ENCODE measurements around the gene VAMP7.
"Not testable (repeated sequence)": the region's sequence is repeated elsewhere in the genome, so short reads cannot be mapped to it uniquely, and the experiment has no call there.

VAMP7 gene, protein sequence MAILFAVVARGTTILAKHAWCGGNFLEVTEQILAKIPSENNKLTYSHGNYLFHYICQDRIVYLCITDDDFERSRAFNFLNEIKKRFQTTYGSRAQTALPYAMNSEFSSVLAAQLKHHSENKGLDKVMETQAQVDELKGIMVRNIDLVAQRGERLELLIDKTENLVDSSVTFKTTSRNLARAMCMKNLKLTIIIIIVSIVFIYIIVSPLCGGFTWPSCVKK

DNA sequence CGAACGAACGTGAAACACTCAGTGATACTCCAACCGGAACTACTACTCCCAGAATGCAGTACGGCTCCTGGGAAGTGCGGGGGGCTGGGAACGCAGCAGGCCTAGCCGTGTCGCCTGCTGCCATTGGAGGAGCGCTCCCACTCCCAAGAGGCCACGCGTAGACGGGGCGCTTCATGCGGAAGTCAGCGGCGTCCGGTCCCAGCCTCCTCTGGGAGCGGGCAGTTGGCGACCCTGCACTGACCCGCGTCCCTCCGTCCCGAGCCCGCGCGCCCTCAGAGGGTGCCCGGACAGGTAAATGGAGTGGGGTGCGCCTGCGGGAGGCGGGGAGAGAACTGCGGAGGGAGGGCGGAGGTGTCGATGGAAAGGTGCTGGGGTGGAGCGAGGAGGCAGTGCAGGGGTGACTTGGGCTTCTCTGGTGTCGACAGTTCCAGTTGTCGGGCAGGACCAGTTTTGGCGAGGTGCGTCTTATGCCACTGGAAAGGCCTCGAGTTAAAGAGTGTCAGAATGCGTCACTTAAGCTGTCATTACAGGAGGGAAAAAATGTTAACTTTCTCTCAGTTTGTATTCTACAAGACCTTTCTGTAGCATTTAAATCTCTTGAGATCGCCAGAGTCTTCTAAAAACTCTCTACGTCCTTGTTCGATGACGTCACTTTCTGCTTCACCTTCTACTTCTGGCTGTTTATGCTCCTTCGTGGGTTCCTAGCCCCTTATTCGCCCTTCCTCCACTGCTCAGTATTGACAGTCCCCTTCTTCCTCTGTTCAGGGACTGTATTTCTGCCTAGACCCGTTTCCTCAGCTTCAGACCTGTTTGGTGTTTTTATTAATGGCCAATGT lies at the start of gene VAMP7:
Gene VAMP7 (plus strand): TSS at position 188 of the 836 bp plus-strand sequence. CDS start 8,122 bp downstream, outside the sequence.
- DNase-seq: peak; percentile 60

DNA sequence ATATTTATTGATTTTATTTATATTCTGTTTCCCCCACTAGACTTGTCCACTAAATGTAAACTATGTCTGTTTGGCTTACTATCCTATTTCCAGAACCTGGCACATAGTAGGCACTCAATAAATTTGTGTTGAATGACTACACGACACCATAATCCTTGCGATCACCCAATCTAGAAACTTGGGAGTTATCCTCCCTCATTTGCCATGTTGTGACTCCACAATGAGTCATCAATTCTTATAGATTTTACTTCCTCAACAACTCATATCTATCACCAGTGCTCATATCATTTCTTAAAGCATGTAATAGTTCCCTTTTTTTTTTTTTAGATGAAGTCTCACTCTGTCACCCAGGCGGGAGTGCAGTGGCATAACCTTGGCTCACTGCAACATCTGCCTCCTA lies 39.9 kb upstream of the VAMP7 start:
- no peak for DNase-seq

DNA sequence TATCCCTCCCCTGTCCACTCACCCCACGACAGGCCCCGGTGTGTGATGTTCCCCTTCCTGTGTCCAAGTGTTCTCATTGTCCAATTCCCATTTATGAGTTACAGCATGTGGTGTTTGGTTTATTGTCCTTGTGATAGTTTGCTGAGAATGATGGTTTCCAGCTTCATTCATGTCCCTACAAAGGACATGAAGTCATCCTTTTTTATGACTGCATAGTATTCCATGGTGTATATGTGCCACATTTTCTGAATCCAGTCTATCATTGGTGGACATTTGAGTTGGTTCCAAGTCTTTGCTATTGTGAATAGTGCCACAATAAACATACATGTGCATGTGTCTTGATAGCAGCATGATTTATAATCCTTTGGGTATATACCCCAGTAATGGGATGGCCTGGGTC lies 29.4 kb upstream of the VAMP7 start:
- DNase-seq: not testable (repeated sequence)

DNA sequence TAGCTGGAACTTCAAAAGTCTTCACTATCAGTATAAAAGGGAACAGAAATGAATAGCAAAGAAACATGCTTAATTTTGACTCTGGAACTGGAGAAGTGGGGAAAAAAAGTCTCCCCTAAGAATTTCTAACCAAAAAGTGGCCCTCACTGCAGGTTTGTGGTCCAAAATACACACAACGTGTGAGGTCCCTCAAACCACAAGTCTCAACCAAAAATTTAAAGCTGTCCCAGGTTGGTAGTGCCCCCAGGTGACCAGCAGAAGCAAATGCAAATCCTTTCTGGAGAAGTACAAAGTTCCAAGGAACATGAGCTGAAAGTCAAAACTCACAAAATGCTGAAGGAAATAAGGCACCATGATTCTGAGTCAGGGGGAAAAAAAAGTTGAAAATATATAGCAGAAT lies 23.6 kb upstream of the VAMP7 start:
- no peak for DNase-seq

DNA sequence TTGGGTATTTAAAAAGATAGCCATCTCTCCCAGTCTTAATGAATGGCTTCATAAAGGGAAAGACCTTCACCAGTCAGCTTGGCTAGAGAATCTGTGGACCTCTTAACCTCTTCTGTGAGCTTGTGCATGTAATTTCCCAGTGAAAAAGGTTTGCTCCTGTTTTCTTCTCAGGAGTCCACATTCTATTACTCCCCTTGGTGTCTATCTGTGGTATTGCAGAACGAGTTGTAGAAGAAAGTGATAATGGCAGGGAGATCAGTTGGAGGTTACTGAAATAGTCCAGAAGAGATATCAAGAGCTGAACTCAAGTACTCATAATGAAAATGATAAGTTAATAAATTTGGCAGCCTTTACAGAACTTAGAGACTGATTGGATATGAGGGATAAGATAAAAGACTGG lies 16.5 kb upstream of the VAMP7 start:
- DNase-seq: no peak

DNA sequence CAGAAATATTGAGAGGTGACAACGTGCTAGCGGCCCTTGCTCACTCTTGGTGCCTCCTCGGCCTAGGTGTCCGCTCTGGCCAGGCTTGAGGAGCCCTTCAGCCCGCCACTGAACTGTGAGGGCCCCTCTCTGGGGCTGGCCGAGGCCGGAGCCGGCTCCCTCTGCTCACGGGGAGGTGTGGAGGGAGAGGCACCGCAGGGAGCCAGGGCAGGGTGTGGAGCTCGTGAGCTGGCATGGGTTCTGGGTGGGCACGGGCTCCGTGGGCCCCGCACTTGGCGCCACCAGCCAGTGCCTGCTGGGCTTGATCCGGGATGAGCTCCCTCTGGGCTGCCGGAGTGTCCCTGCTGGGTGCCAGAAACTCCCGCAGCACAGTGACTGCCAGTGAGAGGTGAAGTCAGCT lies 16.0 kb upstream of the VAMP7 start:
- no peak for DNase-seq

DNA sequence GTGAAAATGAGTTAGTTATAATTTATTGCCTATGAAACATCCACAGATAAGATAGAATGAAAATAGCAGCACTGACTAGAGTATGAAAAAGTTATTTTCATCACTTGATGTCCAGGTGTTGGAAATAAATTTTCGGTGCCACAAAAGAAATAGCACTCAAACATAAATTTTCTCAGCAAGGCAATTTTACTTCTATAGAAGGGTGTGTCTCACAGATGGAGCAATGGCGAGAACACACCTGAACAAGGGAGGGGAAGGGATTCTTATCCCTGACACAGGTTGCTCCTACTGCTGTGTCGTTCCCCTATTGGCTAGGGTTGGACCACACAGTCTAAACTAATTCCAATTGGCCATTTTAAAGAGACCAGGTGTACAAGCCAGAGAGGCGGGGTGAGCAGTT lies 13.3 kb upstream of the VAMP7 start:
- no peak for DNase-seq

DNA sequence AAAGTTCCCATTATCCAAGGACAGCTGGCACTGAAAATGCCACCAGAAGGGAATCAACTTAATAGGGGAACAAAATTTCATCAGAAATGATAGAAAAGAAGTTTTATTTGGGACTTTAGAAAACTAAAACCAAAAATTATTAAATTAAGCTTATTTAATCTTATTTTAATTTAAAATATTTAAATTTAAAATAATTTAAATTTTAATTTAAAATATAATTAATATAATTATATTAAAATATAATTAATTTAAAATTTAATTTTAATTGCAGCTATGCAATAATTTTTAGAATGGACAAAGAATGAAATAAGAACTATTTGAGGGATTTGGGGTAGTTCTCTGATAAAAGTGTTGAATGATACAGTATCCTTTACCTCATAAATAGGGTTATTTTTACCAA lies 10.2 kb upstream of the VAMP7 start:
- no peak for DNase-seq

DNA sequence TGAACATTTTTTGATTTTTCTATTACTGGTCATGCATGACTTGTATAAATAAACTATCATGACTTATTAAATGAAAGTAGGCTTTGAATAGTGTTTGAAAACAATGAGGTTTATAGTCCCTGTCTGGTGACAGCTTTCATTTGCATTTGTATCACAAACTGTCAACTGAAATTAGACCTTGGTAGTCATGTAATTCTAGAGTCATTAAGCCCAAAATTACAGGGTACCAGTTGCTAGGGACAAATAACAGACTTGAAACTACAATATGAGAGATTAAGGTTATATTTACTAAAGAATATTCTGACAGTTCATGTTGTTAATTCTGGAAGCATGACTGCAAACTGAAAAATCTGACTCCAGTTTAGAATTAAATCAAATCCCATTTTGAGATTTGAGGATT lies 9.2 kb upstream of the VAMP7 start:
- DNase-seq: peak; percentile 42

DNA sequence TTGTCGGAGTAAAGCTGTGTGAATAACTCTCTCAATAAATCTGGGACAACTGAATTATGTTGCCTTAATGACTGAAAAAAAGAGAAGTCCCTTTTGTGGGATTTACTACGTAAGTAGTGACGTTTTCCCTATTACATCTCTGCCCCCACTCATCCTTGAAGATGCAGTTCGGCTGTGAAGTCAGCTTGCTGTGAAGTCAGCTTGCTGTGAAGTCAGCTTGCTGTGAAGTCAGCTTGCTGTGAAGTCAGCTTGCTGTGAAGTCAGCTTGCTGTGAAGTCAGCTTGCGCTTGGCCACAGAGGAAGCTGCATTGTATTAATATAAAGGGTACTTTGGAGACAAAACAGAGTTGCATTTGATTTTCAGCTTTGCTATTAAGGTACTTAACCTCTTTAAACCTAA lies 8.0 kb upstream of the VAMP7 start:
- no peak for DNase-seq

DNA sequence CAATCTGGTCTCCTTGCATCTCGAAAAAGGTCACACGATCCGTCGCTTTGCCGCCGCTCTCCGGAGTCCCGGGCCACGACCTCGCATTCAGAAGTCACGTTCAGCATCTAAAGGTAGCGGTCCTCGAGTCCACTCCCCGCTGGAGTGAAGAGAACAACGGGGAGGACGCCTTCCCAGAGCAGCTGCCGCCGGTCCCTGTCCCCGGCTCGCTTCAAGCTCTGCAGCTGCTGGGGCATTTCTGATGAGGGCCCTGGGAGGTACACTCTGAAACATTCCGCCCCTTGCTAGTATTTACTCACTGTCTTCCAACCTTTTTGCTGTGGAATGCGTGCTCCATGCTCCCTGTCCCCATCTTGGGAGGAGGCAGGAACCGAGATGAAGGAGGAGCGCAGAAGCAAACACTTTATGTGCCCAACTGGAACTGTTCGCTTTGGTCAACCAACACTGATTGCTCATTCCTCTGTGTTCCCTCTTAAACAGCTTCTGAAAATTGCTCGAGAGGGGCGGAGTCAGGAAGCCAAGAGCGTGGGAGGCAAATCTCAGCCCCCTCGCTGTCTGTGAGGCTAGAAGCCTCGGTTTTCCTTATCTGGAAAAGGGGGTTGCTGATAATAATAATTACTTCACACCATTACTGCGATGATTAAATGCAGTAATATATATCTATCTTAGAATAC lies 6.4 kb upstream of the VAMP7 start:
- no peak for DNase-seq

DNA sequence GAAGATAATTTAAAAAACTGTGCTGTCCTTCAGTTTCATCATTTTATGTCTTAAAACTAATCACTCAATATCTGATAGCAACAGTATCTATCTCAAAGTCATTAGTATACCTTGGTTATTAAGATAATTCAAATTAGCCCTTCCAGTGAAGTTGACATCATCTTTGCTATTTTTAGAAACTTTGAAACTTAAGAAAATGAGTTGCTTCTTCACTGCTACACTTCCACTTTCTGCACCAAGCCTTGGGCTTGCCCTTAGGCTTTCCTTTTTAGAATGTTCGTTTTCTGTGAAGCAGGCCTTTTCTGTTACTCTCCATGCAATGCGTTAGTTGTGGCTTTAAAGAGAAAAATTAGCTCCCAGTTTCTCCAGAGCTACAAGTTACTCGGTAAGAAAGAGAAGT lies 4.4 kb upstream of the VAMP7 start:
- no peak for DNase-seq

DNA sequence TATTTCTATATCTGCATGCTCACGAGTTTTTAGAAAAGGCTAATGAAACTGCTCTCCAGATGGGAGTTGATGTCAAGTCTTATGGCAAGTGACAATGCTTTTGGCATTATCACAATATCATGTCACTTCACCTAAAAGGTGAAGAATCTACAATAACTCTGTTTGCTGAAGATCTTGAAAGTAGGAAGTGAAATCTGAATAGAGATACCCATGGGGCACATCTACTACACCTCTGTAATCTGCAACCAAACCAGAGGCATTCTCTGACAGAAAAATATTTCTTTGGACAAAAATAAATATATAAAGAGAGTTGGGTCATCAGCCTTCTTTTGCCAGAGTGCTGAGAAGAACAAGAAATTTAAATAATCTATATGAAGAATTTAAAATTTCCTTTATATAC lies 3.9 kb upstream of the VAMP7 start:
- DNase-seq: no peak

DNA sequence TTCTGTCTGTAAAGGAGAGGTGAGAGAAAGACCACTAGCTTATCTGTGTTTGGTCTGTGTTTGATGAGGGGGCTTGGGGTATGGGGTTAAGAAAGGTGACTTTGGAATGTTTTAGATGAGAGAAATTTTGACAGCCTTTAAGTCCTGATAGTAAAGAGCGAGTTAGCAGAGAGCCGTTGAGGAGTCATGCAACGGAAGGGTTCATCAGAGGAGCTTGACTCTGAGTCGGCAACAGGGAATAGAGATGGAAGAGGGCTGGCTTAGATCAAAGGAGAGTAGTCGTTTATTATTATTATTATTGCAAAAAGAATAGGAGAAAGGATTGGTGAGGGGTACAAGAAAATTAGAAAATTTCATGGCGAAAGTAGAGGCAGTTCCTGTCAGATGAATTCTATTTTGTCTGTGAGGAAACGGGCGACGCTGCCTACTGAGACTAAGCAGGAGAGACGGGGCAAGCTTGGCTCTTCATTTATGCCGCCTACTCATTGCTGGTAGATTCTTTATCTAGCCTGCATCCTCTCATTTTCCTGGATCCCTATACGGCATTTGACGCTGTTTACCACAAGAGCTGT lies 473 bp upstream of the VAMP7 start:
- DNase-seq: no peak

DNA sequence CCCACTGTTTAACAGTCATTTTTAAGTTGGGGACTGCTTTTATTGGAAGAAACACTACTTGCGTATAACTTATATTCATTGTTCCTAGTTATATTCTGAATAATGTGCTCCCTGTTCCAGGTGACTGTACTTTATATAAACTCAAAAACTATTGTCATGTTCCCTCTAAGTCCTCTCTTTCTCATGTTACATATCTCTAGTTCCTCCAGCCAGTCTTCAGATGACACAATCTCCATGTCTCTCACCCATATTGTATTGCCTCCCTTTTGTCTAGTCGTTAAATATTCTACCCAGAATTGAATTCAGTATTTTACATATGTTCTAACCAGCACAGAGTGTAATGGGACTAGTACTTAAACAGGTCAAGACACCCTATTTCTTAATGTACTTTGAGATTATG lies 5.3 kb downstream of the VAMP7 start:
- no peak for DNase-seq

DNA sequence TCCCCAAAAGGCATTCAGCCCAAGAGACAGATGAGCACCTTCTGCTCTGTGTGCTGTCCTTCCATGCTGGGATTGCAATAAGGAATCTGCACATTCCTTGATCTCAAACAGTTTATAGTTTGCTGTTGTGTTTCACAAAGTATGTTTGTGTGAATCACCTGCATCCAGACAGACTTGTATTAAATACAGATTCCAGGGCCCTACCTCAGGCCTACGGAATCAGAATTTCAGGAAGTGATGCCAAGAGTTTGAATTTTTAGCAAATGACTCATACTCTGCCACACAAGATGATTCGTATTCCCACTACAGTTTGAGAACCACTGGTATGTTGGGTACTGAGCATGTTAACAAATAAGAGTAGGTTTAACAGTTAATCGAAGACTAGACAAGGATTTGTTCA lies 7.0 kb downstream of the VAMP7 start:
- DNase-seq: no peak

DNA sequence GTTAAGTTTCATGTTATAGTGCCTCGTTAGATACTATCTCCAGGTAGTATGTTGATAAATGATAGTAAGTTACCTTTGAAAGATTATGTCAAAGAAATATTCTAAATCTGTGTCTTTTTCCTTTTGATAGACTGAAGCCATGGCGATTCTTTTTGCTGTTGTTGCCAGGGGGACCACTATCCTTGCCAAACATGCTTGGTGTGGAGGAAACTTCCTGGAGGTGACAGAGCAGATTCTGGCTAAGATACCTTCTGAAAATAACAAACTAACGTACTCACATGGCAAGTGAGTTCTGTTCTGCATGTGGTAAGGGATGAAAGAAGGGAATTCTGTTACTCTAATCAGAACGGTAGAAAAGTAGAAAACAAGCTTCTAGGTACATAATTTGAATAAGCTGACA lies 8.2 kb downstream of the VAMP7 start:
- no peak for DNase-seq

DNA sequence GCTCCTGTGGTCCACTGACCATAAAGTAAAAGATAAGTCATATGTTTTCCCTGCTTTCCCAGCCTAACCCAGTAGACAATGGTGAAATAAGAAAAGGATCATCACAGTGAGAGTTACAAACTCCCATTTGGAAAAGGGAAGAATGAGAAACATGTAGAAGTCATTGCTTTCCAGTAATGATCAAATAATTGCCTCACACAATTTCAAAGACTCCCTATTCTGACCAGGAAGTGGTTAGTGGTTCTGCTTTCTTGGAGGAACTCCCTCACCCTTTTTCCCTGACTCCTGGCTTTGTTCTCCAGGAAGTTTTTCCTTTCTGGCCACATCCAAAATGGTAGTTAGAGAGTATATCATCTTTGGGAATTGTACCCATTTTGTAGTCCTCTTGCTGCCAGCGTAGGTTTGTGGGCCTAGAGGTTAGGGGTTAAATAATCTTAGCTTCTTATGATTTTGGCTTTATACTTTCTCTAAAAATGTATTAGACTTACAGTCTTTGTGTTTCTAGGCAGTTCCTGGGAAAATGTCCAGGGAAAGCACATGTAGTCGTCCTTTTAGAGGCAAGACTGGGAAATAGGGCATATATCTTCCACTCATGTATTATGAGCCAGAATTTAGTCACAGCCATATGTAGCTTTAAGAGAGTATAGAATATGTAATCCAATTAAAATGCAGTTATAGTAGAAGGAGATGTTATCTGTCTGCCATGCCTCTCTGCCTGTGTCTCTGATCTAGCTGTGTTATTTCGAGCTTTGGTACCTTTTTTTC lies 10.5 kb downstream of the VAMP7 start:
- DNase-seq: no peak

DNA sequence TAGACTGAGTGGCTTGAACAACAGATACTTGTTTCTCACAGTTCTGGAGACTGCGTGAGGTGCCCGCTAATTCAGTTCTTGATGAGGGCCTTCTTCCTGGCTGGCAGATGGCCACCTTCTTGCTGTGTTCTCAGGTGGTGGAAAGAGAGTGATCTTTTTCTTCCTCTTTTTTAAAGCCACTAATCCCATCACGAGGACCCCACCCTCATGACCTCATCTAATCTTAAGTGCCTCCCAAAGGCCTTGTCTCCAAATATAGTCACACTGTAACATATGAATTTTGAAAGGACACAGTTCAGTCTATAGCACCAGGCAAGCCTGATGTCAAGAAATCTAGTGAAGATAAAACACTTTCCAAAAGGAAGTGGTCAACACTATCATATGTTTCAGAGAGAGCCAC lies 12.4 kb downstream of the VAMP7 start:
- no peak for DNase-seq

DNA sequence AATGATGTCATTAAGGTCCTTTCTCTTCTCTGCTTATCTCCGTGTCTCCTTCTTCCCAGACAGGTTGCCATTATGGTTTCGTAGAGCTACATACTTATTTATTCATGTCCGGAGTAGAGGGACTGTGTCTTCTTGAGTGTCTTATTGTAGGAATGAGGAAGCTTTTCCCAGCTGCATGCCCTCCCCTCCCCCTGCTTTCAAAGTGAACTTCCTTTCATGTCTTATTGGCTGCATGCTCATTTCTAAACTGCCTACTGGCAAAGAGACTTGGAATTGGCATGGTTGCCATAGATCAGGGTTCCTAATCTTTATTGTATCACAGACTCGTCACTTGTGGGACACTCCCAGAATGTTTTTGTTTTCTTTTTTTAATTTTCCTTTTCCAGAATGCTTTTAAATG lies 15.4 kb downstream of the VAMP7 start:
- DNase-seq: no peak

DNA sequence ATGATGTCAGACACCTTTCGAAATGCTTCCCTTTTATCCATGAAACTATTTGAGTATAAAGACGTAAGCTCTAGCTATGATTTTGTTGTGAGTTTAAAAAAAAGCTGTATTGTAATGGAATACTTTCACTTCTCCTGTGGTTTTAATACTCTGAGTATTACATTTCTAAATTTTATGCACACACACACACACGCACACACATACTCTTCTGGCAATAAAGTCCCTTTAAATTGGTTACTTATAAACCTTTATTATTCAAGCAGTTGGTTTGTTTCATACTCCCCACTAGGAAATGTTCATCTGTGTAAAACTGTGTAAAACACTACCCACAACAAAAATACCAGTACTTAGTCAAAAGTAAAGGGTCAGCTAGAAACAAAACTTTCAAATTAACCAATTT lies 18.2 kb downstream of the VAMP7 start:
- DNase-seq: no peak

DNA sequence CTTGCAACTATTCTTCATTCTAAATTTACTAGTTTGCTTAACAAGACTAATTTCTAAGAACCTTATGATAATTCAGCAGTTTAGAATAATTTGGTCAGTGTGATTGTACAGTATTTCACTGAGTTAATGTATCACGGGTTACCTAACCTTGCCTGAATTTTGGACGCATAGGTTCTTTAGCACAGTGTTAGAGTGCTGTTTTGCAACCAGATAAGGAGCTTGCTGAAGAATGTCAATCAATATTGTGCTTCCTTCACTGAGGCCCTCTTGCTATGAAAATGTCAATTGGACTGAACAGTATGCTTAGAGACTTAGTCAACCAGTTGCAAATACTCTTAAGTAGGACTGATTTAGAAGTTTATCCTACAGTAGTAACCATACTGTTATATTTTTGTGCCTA lies 19.6 kb downstream of the VAMP7 start:
- no peak for DNase-seq

DNA sequence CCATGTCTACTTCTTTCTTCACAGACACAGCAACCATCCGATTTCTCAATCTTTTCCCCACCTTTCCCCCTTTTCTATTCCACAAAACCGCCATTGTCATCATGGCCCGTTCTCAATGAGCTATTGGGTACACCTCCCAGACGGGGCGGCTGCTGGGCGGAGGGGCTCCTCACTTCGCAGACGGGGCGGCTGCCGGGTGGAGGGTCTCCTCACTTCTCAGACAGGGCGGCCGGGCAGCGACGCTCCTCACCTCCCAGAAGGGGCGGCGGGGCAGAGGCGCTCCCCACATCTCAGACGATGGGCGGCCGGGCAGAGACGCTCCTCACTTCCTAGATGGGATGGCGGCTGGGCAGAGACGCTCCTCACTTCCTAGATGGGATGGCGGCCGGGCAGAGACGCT lies 26.5 kb downstream of the VAMP7 start:
- not testable (repeated sequence) for DNase-seq
